Stomach smooth muscle (tissue), 2 donors: ENCODE data around the gene SKP2.

Experiments
- H3K27ac ChIP-seq: one replicate; pipeline ENCODE4 v1.7.0; 2013; ENCODE audit warnings: mild to moderate bottlenecking, low read length, inconsistent platforms
- H3K27me3 ChIP-seq, 2 donors: one replicate each; pipeline ENCODE4 v1.7.0; 2013; ENCODE audit warnings: low read length in 2 of 2; ENCODE audit not compliant: insufficient read depth in 2 of 2, control insufficient read depth in 1 of 2
- H3K36me3 ChIP-seq, 2 donors: one replicate each; pipeline ENCODE4 v1.7.0; 2013; ENCODE audit warnings: low read length in 2 of 2; ENCODE audit not compliant: control insufficient read depth in 2 of 2, insufficient read depth in 2 of 2
- H3K4me1 ChIP-seq: one replicate; pipeline ENCODE4 v1.7.0; 2013; ENCODE audit warnings: low read length; ENCODE audit not compliant: control insufficient read depth, insufficient read depth
- H3K4me3 ChIP-seq, 2 donors: one replicate each; pipeline ENCODE4 v1.7.0; 2013; ENCODE audit warnings: low read length in 2 of 2
- H3K9ac ChIP-seq, 2 donors: one replicate each; pipeline ENCODE4 v1.7.0; 2013; ENCODE audit warnings: low read length in 2 of 2, mild to moderate bottlenecking in 1 of 2
- H3K9me3 ChIP-seq, 2 donors: one replicate each; pipeline ENCODE4 v1.7.0; 2013; ENCODE audit warnings: low read length in 2 of 2; ENCODE audit not compliant: control insufficient read depth in 2 of 2
- donor health status: healthy.
- donor health status: Pancreatic carcinoma.

The SKP2 gene

DNA sequence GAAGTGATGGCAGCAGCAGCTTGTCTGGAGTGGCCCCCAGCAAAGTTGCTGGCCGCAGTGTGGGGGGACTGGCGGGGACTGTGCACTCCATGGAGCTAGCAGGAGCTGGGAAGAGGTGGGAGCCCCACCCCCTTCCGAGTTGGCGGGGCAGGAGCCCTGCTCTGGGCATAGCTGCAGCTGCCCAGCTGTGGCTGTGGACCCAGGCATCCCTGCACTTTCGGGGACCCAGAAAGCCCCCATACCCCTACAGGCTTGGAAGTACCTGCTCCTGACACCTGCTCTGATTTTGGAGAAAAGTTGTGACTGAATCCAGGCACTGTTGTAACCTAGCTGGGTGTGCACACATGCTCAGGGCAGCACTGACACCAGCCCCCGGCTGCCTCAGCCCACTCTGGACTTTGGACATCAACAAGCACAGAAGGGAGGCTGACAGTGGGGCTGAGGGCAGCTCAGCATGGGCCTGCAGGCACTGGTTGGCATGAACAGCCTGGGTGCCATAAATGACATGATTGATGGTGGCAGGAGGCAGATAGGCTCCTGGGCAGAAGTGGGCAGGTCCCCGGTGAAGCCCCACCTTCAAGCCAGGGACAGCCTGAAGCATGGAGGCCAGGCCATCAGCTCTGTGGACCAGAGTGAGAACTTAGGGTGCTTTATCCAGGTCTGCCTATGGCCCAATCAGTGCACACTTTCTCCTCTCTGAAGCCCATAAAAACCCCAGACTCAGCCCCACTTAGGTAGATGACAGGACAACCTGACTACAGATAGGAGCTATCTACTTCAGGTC, 12.8 kb upstream of the SKP2 start:
- Histone ChIP-seq H3K27ac (no peak overlapping the region), H3K4me3 (no peak overlapping the region), H3K9me3 (no peaks in the 10 kb centered on the region), H3K4me1 (no peaks in the 10 kb centered on the region), H3K9ac (no peak overlapping the region), H3K36me3 (peaks cover 6 to 16% of the 10 kb centered on the region in 2 donors), H3K27me3 (no peaks in the 10 kb centered on the region)

DNA sequence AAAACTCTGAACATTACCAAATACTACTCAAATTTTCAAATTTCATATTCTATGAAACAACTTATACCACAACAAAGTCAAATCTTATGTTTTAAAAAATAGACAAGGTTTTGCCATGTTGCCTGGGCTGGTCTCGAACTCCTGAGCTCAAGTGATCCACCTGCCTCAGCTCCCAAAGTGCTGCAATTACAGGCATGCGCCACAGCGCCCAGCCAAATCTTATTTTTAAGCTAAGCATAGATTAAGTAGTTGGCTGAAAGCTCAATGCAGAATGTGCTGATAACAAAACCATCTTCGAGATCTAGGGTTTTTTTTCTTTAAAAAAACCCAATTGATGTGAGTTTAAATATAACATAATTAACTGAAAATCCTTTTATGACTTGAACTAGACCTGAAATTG, 6.6 kb upstream of the SKP2 start:
- Histone ChIP-seq H3K9ac (no peak overlapping the region), H3K27ac (no peak overlapping the region), H3K27me3 (no peaks in the 10 kb centered on the region), H3K9me3 (no peaks in the 10 kb centered on the region), H3K4me3 (no peak overlapping the region), H3K36me3 (peaks cover 0 to under 1% of the 10 kb centered on the region in 2 donors), H3K4me1 (no peaks in the 10 kb centered on the region)

DNA sequence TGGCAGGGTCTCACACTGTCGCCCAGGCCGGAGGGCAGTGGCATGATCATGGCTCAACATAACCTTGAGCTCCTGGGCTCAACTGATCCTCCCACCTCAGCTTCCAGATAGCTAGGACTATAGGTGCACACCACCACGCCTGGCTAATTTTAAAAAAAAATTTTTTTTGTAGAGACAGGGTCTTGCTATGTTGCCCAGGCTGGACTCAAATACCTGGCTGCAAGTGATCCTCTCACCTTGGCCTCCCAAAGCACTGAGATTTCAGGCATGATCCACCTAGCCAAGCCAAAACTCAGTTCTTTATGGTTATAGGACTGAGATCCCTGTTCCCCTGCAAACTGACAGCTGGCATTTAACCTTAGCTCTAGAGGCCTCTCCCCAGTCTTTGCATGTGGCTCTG, 5.5 kb upstream of the SKP2 start:
- Histone ChIP-seq H3K36me3 (no peaks in the 10 kb centered on the region), H3K27ac (no peak overlapping the region), H3K9ac (no peak overlapping the region), H3K27me3 (no peaks in the 10 kb centered on the region), H3K4me3 (no peak overlapping the region), H3K4me1 (no peaks in the 10 kb centered on the region), H3K9me3 (no peaks in the 10 kb centered on the region)

DNA sequence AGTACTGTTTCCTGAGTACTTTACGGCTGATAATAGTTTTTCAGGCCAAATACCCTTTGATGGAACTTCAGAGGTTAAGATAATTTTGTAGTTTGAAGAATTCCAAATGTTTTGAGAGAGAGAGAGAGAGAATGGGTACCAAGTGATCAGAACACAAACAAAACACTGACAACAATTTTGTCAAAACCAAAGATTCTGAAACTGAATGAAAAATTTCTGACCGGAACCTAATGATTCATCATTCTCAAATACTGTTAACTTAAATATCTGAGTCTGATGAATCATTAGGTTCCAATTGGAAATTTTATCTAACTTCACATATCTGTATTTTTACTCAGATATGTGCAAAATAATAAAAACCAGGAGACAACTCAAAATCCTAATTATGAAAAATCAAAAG, 4.2 kb upstream of the SKP2 start:
- Histone ChIP-seq H3K9ac (no peak overlapping the region), H3K27ac (no peak overlapping the region), H3K4me1 (peaks cover 2% of the 10 kb centered on the region), H3K4me3 (no peak overlapping the region), H3K27me3 (no peaks in the 10 kb centered on the region), H3K36me3 (no peaks in the 10 kb centered on the region), H3K9me3 (no peaks in the 10 kb centered on the region)

DNA sequence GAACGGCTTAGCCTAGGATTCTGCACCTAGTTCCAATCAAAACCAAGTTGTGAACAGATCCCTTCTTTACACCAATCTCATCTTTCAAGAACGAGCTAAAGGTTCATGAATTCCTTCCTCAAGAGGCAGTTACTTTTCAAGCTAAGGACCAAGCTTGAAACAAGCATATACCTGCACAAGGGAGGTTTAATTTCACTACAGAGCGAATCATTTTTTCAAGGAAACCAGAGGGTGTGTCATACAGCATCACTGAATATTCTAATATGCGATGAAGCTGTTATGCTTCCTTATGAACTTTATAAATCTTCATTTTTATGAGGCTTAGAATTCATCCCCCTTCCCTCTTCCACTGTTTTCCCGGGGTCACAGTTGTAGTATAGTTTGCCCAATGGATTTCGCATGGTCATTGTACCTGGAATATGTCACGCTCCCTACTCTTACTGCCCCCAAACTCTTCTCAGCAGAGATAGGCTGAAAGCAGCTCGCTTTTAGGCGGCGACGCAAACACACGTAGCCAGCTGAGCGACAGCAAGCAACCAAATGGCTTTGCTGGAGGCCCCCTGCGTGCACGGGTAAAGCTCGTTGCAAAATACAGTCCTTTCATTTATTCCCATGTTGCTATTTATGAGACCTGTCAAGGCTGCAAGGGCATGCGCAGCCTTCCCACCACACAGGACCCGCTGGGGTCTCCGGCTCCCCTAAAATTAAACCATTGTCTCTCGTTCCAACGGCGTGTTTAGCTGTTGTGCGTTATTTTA, 1.1 kb upstream of the SKP2 start:
- Histone ChIP-seq H3K36me3 (peaks cover 0 to 3% of the 10 kb centered on the region in 2 donors), H3K9me3 (no peaks in the 10 kb centered on the region), H3K4me3 (peak overlapping the region; percentile 64 to 93), H3K9ac (peak overlapping the region; percentile 84 to 85), H3K27ac (peak overlapping the region; percentile 38), H3K27me3 (no peaks in the 10 kb centered on the region), H3K4me1 (peaks cover 14% of the 10 kb centered on the region)

DNA sequence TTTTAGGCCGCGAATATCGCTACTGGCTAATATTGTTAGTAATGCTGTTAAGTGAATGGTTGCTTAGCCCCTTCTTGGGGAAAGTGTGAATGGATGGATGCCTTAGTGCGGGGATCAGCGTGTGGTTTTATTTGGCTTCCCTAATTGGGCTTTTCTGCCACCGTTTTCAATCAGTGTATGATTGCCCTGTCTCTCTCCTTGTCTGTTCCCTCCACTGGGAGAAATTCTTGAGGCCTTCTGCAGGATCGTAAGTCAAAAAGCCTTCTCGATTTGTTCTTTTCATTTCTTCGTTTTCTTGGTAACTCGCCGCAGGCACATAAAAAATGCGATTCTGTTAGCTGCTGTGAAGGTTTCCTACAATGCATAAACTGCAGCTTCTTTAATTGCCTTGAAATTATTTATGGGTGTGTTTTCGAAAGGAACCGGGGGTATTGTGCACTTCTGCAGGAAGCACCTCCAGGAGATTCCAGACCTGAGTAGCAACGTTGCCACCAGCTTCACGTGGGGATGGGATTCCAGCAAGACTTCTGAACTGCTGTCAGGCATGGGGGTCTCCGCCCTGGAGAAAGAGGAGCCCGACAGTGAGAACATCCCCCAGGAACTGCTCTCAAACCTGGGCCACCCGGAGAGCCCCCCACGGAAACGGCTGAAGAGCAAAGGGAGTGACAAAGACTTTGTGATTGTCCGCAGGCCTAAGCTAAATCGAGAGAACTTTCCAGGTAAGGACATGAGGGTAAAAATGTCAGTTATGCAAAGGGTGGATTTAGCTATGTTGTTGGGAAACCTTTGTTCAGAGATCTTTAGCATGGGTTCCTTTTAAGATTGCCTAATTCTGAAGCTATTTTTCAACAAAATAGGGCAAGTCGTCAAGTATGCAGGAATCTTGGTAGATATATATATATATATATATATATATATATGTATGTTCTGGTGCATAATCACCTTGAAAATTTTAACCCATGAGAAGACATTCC, 700 bp downstream of the SKP2 start:
- H3K4me3 ChIP-seq, result peak overlapping the region; percentile 64 to 93
- H3K27me3 ChIP-seq, result no peaks in the 10 kb centered on the region
- H3K27ac ChIP-seq, result no peak overlapping the region
- H3K4me1 ChIP-seq, result peaks cover 14% of the 10 kb centered on the region
- H3K9ac ChIP-seq, result peak overlapping the region; percentile 80 to 85
- no peaks in the 10 kb centered on the region for H3K9me3 ChIP-seq
- peaks cover 6% of the 10 kb centered on the region in 2 donors for H3K36me3 ChIP-seq

DNA sequence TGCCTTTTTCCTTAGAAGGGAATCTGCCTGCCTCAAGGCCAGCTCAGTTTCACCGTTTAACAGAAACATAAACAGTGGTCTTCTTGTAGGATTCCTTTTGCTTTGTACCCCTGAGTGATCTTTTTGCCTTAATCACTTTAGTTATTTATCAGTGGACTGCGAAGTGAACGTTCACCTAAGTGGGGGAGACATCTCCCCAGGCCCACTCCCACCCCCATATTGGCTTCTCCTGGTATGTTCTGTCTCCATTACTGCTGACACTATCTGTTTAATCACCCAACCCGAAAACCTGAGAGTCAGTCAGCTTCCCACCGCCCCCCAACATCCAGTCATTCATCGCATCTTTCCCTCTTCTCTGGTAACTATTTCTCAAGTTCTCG, 1.4 kb downstream of the SKP2 start:
- Histone ChIP-seq H3K36me3 (peaks cover 6% of the 10 kb centered on the region in 2 donors), H3K4me3 (peak overlapping the region; percentile 32 to 93), H3K9me3 (no peaks in the 10 kb centered on the region), H3K27me3 (no peaks in the 10 kb centered on the region), H3K4me1 (peaks cover 14% of the 10 kb centered on the region), H3K27ac (no peak overlapping the region), H3K9ac (peak overlapping the region in 1 of 2 donors; percentile 2)

DNA sequence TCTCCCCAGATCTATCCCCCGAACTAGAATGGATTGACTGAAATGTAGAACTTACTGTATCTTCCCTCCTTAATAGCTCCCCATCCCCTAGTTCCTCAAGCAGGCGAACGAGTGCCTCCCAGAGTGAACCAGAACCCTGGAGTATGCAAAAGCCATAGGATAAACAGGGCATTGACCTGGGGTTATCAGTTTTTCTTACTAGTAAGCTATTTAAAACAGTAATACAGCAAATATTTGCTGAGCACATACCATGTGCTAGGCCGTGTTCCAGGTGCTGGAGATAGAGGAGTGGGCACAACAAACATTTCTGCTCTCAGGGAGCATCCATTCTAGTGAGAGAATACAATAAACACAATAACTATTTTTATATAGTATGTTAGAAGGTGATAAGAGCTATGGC, 1.8 kb downstream of the SKP2 start:
- Histone ChIP-seq H3K36me3 (peaks cover 6 to 8% of the 10 kb centered on the region in 2 donors), H3K4me3 (no peak overlapping the region), H3K4me1 (peaks cover 14% of the 10 kb centered on the region), H3K27me3 (no peaks in the 10 kb centered on the region), H3K9ac (no peak overlapping the region), H3K27ac (no peak overlapping the region), H3K9me3 (no peaks in the 10 kb centered on the region)

DNA sequence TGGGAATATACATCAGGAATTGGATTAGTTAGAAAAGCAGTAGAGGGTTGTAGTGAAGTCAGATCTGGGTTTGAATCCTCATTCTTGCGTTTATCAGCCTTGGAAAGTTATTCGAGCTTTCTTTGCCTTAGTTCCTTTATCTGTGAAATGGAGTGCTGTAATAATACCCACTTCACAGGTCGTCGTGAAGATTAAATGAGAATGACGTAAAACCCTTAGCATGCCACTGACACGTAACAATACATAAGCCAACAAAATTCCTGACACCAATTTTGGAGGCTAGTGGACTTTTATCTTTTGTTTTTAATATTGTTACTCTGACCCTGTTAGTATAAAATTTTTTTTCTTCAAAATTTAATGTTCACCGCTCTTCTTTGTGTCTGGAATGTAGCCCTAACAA, 3.4 kb downstream of the SKP2 start:
- Histone ChIP-seq H3K36me3 (peaks cover 14% of the 10 kb centered on the region in 2 donors), H3K4me1 (peaks cover 14% of the 10 kb centered on the region), H3K4me3 (no peak overlapping the region), H3K9me3 (no peaks in the 10 kb centered on the region), H3K27ac (no peak overlapping the region), H3K9ac (no peak overlapping the region), H3K27me3 (no peaks in the 10 kb centered on the region)

DNA sequence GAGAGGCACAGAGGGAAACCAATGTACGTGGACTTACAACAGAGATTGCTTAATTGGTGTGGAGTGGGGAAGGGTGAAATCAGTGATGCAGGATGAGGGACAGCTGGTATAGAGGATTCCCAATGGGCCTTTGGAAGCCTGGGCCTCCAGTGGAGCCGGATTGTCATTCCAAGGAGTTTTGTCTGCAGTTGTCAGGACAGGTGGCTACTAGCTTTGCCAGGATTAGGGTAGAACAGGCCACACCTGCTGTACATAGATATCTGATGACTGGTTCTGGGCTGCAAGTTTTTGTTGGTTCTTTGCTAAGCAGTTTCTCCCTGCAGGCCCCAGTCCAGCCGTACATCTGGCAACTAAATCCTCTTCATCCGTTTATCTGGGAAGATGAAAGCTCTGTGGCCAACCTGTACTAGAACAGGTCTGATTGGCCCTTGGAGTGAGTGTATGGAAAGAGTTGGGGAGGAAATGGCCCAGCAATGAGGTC, 4.2 kb downstream of the SKP2 start:
- Histone ChIP-seq H3K36me3 (peaks cover 14% of the 10 kb centered on the region in 2 donors), H3K27ac (no peak overlapping the region), H3K27me3 (no peaks in the 10 kb centered on the region), H3K9ac (no peak overlapping the region), H3K9me3 (no peaks in the 10 kb centered on the region), H3K4me1 (peaks cover 14% of the 10 kb centered on the region), H3K4me3 (no peak overlapping the region)
